CD14-positive monocyte (primary cell): ENCODE results near the gene SNX9. TPM values are rescaled to one million over a fixed set of nuclear protein-coding genes. Genes with fewer than 3 reads are reported as not detected.

Source experiments
- DNase-seq, 3 donors: peaks; one replicate each; pipeline ENCODE4 v3.0.0-alpha.2; 2011 to 2022
- H2AFZ ChIP-seq: 2 replicates; pipeline ENCODE4 v1.6.0; 2012; ENCODE audit warnings: mild to moderate bottlenecking, low read depth, low read length, inconsistent platforms; ENCODE audit not compliant: insufficient read depth, poor library complexity, severe bottlenecking
- H3K27ac ChIP-seq, 2 donors: 1 replicate in 1 of 2; 2 replicates in 1 of 2; pipeline ENCODE4 v1.5.1; 2012 to 2013; ENCODE audit warnings: low read length in 2 of 2, control low read depth in 1 of 2, inconsistent platforms in 1 of 2, low read depth in 1 of 2, mild to moderate bottlenecking in 1 of 2
- H3K27me3 ChIP-seq, 2 donors: one replicate each; pipeline versions ENCODE4 v1.6.0 to v1.6.1; 2011 to 2013; ENCODE audit warnings: low read length in 2 of 2; ENCODE audit not compliant: control insufficient read depth in 2 of 2, insufficient read depth in 2 of 2
- H3K36me3 ChIP-seq, 2 donors: replicated peaks in 1 of 2; 1 replicate in 1 of 2; 2 replicates in 1 of 2; pipeline versions ENCODE4 v1.5.1 to v1.6.1; 2012 to 2013; ENCODE audit warnings: low read length in 2 of 2, control low read depth in 1 of 2, inconsistent platforms in 1 of 2, mild to moderate bottlenecking in 1 of 2; ENCODE audit not compliant: insufficient read depth in 2 of 2, control insufficient read depth in 1 of 2
- H3K4me1 ChIP-seq, 2 donors: 1 replicate in 1 of 2; 2 replicates in 1 of 2; pipeline versions ENCODE4 v1.5.1 to v1.6.1; 2012 to 2013; ENCODE audit warnings: low read length in 2 of 2, control low read depth in 1 of 2, inconsistent platforms in 1 of 2, mild to moderate bottlenecking in 1 of 2, moderate library complexity in 1 of 2; ENCODE audit not compliant: insufficient read depth in 2 of 2, control insufficient read depth in 1 of 2
- H3K4me2 ChIP-seq: replicated peaks from 2 replicates; pipeline ENCODE3; 2012; ENCODE audit warnings: low read length, moderate library complexity, mild to moderate bottlenecking; ENCODE audit not compliant: poor library complexity, severe bottlenecking; ENCODE audit errors: extremely low read depth
- H3K4me3 ChIP-seq, 3 experiments: fragments of 200-600 bp in 1 of 3; sonication (generic) in 1 of 3; replicated peaks in 1 of 3; 1 replicate in 2 of 3; 2 replicates in 1 of 3; pipeline ENCODE4 v1.5.1; 2011 to 2013; ENCODE audit warnings: low read length in 3 of 3, mild to moderate bottlenecking in 3 of 3, control low read depth in 2 of 3, low read depth in 2 of 3, inconsistent platforms in 1 of 3, moderate library complexity in 1 of 3
- H3K79me2 ChIP-seq: 2 replicates; pipeline ENCODE4 v1.6.0; 2012; ENCODE audit warnings: mild to moderate bottlenecking, control low read depth, inconsistent platforms, low read length, moderate library complexity; ENCODE audit not compliant: insufficient read depth
- H3K9ac ChIP-seq: 2 replicates; pipeline ENCODE4 v1.6.0; 2017; ENCODE audit warnings: low read length, mild to moderate bottlenecking; ENCODE audit not compliant: insufficient read depth, poor library complexity, severe bottlenecking
- H3K9me3 ChIP-seq, 2 donors: replicated peaks in 1 of 2; 1 replicate in 1 of 2; 2 replicates in 1 of 2; pipeline versions ENCODE4 v1.5.1 to v1.6.1; 2012 to 2013; ENCODE audit warnings: low read length in 2 of 2, control low read depth in 1 of 2; ENCODE audit not compliant: control insufficient read depth in 1 of 2, insufficient read depth in 1 of 2
- H4K20me1 ChIP-seq: 2 replicates; pipeline ENCODE4 v1.6.0; 2012; ENCODE audit warnings: mild to moderate bottlenecking, low read length, control low read depth, moderate library complexity; ENCODE audit not compliant: insufficient read depth
- H3K27ac Mint-ChIP-seq, 7 donors: one replicate each; pipeline ENCODE4 v1.8.0; 2020; ENCODE audit warnings: mild to moderate bottlenecking in 7 of 7, mixed read lengths in 7 of 7, moderate library complexity in 6 of 7, inconsistent platforms in 2 of 7
- H3K27me3 Mint-ChIP-seq, 3 donors: one replicate each; pipeline ENCODE4 v1.8.0; 2021 to 2022; ENCODE audit warnings: low read depth in 3 of 3, mild to moderate bottlenecking in 3 of 3, mixed read lengths in 3 of 3, moderate library complexity in 3 of 3, inconsistent platforms in 1 of 3
- H3K36me3 Mint-ChIP-seq, 2 donors: one replicate each; pipeline ENCODE4 v1.8.0; 2020; ENCODE audit warnings: mixed read lengths in 2 of 2, inconsistent platforms in 1 of 2, mild to moderate bottlenecking in 1 of 2
- H3K4me1 Mint-ChIP-seq: one replicate; pipeline ENCODE4 v1.8.0; 2020; ENCODE audit warnings: mild to moderate bottlenecking, mixed read lengths
- H3K4me3 Mint-ChIP-seq, 2 donors: one replicate each; pipeline ENCODE4 v1.8.0; 2020; ENCODE audit warnings: mild to moderate bottlenecking in 2 of 2, mixed read lengths in 2 of 2, moderate library complexity in 1 of 2
- H3K9me3 Mint-ChIP-seq, 7 donors: one replicate each; pipeline ENCODE4 v1.8.0; 2020 to 2022; ENCODE audit warnings: mixed read lengths in 7 of 7, mild to moderate bottlenecking in 6 of 7, moderate library complexity in 6 of 7, inconsistent platforms in 2 of 7
- WGBS: methylation state at CpG from one replicate; pipeline ENCODE4 v1.1.5; 2013; ENCODE audit warnings: missing lambda C conversion rate; ENCODE audit not compliant: insufficient coverage; 5-methylcytosine and 5-hydroxymethylcytosine counted together
- intact Hi-C, 2 donors: fragments of 100-400 bp; cut with micrococcal nuclease; formaldehyde crosslinking; loops; one replicate each; pipeline versions ENCODE4 v1.15.0 to v1.15.1; 2023
- polyA plus RNA-seq, 3 donors: library from polyadenylated mRNA; depleted of rRNA in 1 of 3; unstranded in 2 of 3; stranded (reverse) in 1 of 3; fragments of 300-500 nt in 2 of 3; fragments of >200 nt in 1 of 3; fragmentation: Illumina TruSeq in 2 of 3; gene quantifications; 1 replicate in 2 of 3; 2 replicates in 1 of 3; pipeline ENCODE4 v1.2.3, GENCODE V29; 2012 to 2021
- TF ChIP-seq, protein P1 (sequence below): fragments of 200-600 bp; IDR thresholded peaks from one replicate; pipeline ENCODE4 v1.8.0; 2022; ENCODE audit warnings: antibody characterized with exemption, mild to moderate bottlenecking

SNX9 gene
- polyA plus RNA-seq, 3 donors, result 5.5 to 8.1 (median 7.2) TPM

DNA sequence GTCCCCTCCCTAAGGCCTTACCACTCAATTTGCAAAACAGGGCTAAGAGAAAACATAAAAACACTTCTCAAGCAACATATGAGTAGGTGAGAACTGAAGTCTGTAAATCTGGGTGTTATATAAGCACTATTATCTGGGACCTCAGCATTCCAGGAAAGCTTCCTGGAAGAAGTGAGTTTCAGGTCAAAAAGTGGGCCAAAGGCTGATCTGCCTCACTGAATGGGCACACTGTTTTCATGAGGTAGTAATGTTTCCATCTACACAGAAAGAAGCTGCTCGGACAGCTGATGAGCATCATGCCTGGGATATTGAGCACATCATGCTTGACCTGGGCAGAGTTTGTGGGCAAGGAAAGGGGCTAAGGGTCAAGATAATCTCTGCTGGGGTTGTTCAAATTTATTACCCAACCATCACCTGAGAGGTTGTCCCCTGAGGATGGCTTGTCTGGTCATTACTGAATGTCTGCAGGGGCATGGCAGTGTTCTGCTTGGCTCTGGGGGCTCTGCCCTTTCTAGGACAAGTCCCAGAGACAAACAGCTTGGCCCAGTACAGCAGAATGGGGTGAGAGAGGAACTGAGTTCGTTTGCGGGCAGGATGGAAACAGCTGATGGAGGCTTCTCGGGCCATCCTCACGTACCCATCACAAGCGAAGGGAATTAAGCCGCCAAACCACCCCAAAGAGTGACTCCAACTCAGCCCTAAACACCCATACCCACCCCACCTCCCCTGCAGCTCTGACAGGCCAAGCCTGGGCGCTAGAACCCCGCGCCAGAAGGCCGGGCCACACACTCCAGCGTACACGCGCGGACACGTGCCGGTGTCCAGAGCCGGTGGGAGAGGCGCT, 157.5 kb downstream of the SNX9 start:
- Histone ChIP-seq H3K4me2 (peak overlapping the region; percentile 93), H3K4me3 (peak overlapping the region; percentile 39 to 82 (median 45)), H3K79me2 (no peaks in the 10 kb centered on the region), H3K9ac (peak overlapping the region; percentile 77), H3K27me3 (peaks cover 13 to 28% of the 10 kb centered on the region in 2 donors), H2AFZ (peak overlapping the region; percentile 86), H3K4me1 (peaks cover 41% of the 10 kb centered on the region in 2 donors), H4K20me1 (no peaks in the 10 kb centered on the region), H3K9me3 (peaks cover 0 to 6% of the 10 kb centered on the region in 2 donors), H3K36me3 (no peaks in the 10 kb centered on the region), H3K27ac (no peak overlapping the region)
- intact Hi-C loops, result loop anchor here in 1 of 2 donors (5.0 kb wide), 2 partner anchors 52 to 92 kb away; no protein-coding TSS in a partner anchor
- Mint-ChIP-seq H3K27ac (peak overlapping the region in 1 of 7 donors; percentile 66), H3K4me3 (peak overlapping the region; percentile 82 to 91), H3K27me3 (peaks cover 33 to 64% (median 34%) of the 10 kb centered on the region in 3 donors), H3K9me3 (peaks cover 0 to 4% (median 0%) of the 10 kb centered on the region in 7 donors), H3K36me3 (peaks cover 4 to 5% of the 10 kb centered on the region in 2 donors), H3K4me1 (peaks cover 50% of the 10 kb centered on the region)
- TF ChIP-seq, protein P1, sequence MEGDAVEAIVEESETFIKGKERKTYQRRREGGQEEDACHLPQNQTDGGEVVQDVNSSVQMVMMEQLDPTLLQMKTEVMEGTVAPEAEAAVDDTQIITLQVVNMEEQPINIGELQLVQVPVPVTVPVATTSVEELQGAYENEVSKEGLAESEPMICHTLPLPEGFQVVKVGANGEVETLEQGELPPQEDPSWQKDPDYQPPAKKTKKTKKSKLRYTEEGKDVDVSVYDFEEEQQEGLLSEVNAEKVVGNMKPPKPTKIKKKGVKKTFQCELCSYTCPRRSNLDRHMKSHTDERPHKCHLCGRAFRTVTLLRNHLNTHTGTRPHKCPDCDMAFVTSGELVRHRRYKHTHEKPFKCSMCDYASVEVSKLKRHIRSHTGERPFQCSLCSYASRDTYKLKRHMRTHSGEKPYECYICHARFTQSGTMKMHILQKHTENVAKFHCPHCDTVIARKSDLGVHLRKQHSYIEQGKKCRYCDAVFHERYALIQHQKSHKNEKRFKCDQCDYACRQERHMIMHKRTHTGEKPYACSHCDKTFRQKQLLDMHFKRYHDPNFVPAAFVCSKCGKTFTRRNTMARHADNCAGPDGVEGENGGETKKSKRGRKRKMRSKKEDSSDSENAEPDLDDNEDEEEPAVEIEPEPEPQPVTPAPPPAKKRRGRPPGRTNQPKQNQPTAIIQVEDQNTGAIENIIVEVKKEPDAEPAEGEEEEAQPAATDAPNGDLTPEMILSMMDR, result no peak
- WGBS, result under 1% methylated on average over 17 of the region's 19 CpGs
- DNase-seq, result peak in 2 of 3 donors; percentile 11 to 21

DNA sequence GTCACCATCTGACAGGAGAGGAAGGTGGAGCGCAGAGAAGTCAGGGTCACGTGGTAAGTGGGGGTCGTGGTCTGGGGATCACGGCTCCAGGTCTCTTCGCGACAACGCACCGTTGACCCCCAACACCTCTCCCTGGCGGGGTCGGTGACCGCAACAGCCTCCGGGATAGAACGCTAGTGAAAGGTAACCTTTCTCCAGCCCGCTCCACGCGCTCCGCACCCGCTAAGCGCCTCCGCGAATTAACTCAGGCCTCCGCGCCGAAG, 158.0 kb downstream of the SNX9 start:
- TF ChIP-seq, protein P1, result no peak

More for the DNA sequence above, 158.0 kb downstream of the SNX9 start:
- peaks cover 33 to 64% (median 39%) of the 10 kb centered on the region in 3 donors for H3K27me3 Mint-ChIP-seq
- peaks cover 4 to 5% of the 10 kb centered on the region in 2 donors for H3K36me3 Mint-ChIP-seq
- H3K27ac Mint-ChIP-seq, result peak overlapping the region in 3 of 7 donors; percentile 43 to 80 (median 66)
- DNase-seq, result peak in 1 of 3 donors; percentile 31
- H4K20me1 ChIP-seq, result no peaks in the 10 kb centered on the region
- H3K9me3 Mint-ChIP-seq, result peaks cover 0 to 3% (median 0%) of the 10 kb centered on the region in 7 donors
- peaks cover 0 to 6% of the 10 kb centered on the region in 2 donors for H3K9me3 ChIP-seq
- peak overlapping the region; percentile 82 to 91 for H3K4me3 Mint-ChIP-seq
- 0% methylated on average over 14 of the region's 24 CpGs for WGBS
- no peak overlapping the region for H3K27ac ChIP-seq
- peak overlapping the region; percentile 93 for H3K4me2 ChIP-seq
- H3K4me3 ChIP-seq, result peak overlapping the region; percentile 39 to 82 (median 45)
- no peaks in the 10 kb centered on the region for H3K79me2 ChIP-seq
- peak overlapping the region; percentile 77 for H3K9ac ChIP-seq
- H3K27me3 ChIP-seq, result peaks cover 13 to 28% of the 10 kb centered on the region in 2 donors
- H3K4me1 Mint-ChIP-seq, result peaks cover 50% of the 10 kb centered on the region
- H3K4me1 ChIP-seq, result peaks cover 41% of the 10 kb centered on the region in 2 donors
- intact Hi-C loops, result loop anchor here in 1 of 2 donors (5.0 kb wide), 2 partner anchors 51 to 91 kb away; no protein-coding TSS in a partner anchor
- H2AFZ ChIP-seq, result peak overlapping the region; percentile 86
- H3K36me3 ChIP-seq, result no peaks in the 10 kb centered on the region
